ENCODE results near the gene FAM193A. TPM values are rescaled to one million over a fixed set of nuclear protein-coding genes. Genes with fewer than 3 reads are reported as not detected.
"Not testable (repeated sequence)": the region's sequence is repeated elsewhere in the genome, so short reads cannot be mapped to it uniquely, and the experiment has no call there.

Gene FAM193A
- total RNA-seq, 2 donors from 2014 or later, result 14.6 to 17.0 TPM

- Histone ChIP-seq H3K27me3 (no peaks in the 10 kb centered on the region), H3K4me3 (no peak overlapping the region), H3K27ac (no peak overlapping the region), H3K9me3 (no peaks in the 10 kb centered on the region), H3K36me3 (no peaks in the 10 kb centered on the region), H3K4me1 (no peaks in the 10 kb centered on the region)
- no peak for TF ChIP-seq CTCF (IDR thresholded peaks at IDR 0.05)
- DNase-seq (ENCODE audit: low spot score), result no peak
These were observed 9.9 kb upstream of the FAM193A start for GRCh38 chr4:2526559-2526958.

- H3K4me1 ChIP-seq, result peaks cover 0 to 31% of the 10 kb centered on the region in 2 donors
- peak overlapping the region; percentile 91 to 95 for H3K27ac ChIP-seq
- no peaks in the 10 kb centered on the region for H3K36me3 ChIP-seq
- no peak for TF ChIP-seq CTCF (IDR thresholded peaks at IDR 0.05)
- H3K27me3 ChIP-seq, result no peaks in the 10 kb centered on the region
- H3K9me3 ChIP-seq, result no peaks in the 10 kb centered on the region
- H3K4me3 ChIP-seq, result peak overlapping the region; percentile 77 to 92
- DNase-seq (ENCODE audit: low spot score), result no peak
These were observed 1.5 kb upstream of the FAM193A start for GRCh38 chr4:2534904-2535375.

GRCh38 chr4:2535376-2536192, 863 bp upstream of the FAM193A start:
- peak; percentile 67 for DNase-seq (ENCODE audit: low spot score)
- TF ChIP-seq CTCF (IDR thresholded peaks at IDR 0.05), result peak in 1 of 2 donors; percentile 35
- Histone ChIP-seq H3K36me3 (no peaks in the 10 kb centered on the region), H3K4me1 (peaks cover 0 to 31% of the 10 kb centered on the region in 2 donors), H3K27me3 (no peaks in the 10 kb centered on the region), H3K9me3 (no peaks in the 10 kb centered on the region), H3K27ac (peak overlapping the region; percentile 91 to 95), H3K4me3 (peak overlapping the region; percentile 77 to 92)

GRCh38 chr4:2537011-2537830, 774 bp downstream of the FAM193A start:
- no peaks in the 10 kb centered on the region for H3K36me3 ChIP-seq
- H3K27ac ChIP-seq, result peak overlapping the region; percentile 92 to 93
- H3K4me3 ChIP-seq, result peak overlapping the region; percentile 92 to 96
- TF ChIP-seq CTCF (IDR thresholded peaks at IDR 0.05), result no peak
- DNase-seq (ENCODE audit: low spot score), result no peak
- H3K27me3 ChIP-seq, result no peaks in the 10 kb centered on the region
- no peaks in the 10 kb centered on the region for H3K9me3 ChIP-seq
- H3K4me1 ChIP-seq, result peaks cover 0 to 31% of the 10 kb centered on the region in 2 donors

GRCh38 chr4:2543580-2544191, 7.2 kb downstream of the FAM193A start:
- H3K4me3 ChIP-seq; H3K4me1 ChIP-seq; H3K27me3 ChIP-seq; H3K36me3 ChIP-seq; DNase-seq (ENCODE audit: low spot score); H3K9me3 ChIP-seq; H3K27ac ChIP-seq: not testable (repeated sequence)
